Umbilical cord (tissue), 2 donors: ENCODE measurements around the gene SLC15A4. TPM values are rescaled to one million over a fixed set of nuclear protein-coding genes. Genes with fewer than 3 reads are reported as not detected.
"Not testable (repeated sequence)": the region's sequence is repeated elsewhere in the genome, so short reads cannot be mapped to it uniquely, and the experiment has no call there.

Source experiments
- DNase-seq: peaks from one replicate; pipeline ENCODE4 v3.0.0-alpha.2; 2015; ENCODE audit warnings: low spot score
- total RNA-seq: library from RNA; depleted of rRNA; stranded (reverse); fragments of >200 nt; gene quantifications from one replicate; pipeline ENCODE4 v1.2.3, GENCODE V29; 2014; ENCODE audit warnings: low replicate concordance; ENCODE audit not compliant: insufficient read depth

SLC15A4 gene
- total RNA-seq, 1 donor from 2014 or later: 46.0 TPM

GRCh38 chr12:128844031-128844635 is 20.4 kb upstream of the SLC15A4 start:
- no peak for DNase-seq

- DNase-seq: no peak
Observed at GRCh38 chr12:128843538-128843937, 19.8 kb upstream of the SLC15A4 start.

- no peak for DNase-seq
Observed at GRCh38 chr12:128842579-128842978, 18.8 kb upstream of the SLC15A4 start.

GRCh38 chr12:128840862-128841468 is 17.2 kb upstream of the SLC15A4 start:
- no peak for DNase-seq

- not testable (repeated sequence) for DNase-seq
Observed at GRCh38 chr12:128839885-128840284, 16.1 kb upstream of the SLC15A4 start.

- no peak for DNase-seq
Observed at GRCh38 chr12:128833418-128833817, 9.7 kb upstream of the SLC15A4 start.

GRCh38 chr12:128830505-128830893 is 6.7 kb upstream of the SLC15A4 start:
- no peak for DNase-seq

GRCh38 chr12:128829861-128830504 is 6.2 kb upstream of the SLC15A4 start:
- DNase-seq: no peak

- no peak for DNase-seq
Observed at GRCh38 chr12:128827724-128828123, 4.0 kb upstream of the SLC15A4 start.

- DNase-seq: no peak
Observed at GRCh38 chr12:128825835-128826234, 2.1 kb upstream of the SLC15A4 start.

GRCh38 chr12:128823216-128823915 is 392 bp downstream of the SLC15A4 start:
- DNase-seq: no peak

GRCh38 chr12:128820723-128821432 is 2.9 kb downstream of the SLC15A4 start:
- DNase-seq: no peak

- no peak for DNase-seq
Observed at GRCh38 chr12:128820253-128820652, 3.5 kb downstream of the SLC15A4 start.

GRCh38 chr12:128819293-128820144 is 4.2 kb downstream of the SLC15A4 start:
- no peak for DNase-seq

GRCh38 chr12:128818065-128819022 is 5.4 kb downstream of the SLC15A4 start:
- peak; percentile 51 for DNase-seq

- DNase-seq: no peak
Observed at GRCh38 chr12:128817111-128818015, 6.4 kb downstream of the SLC15A4 start.

GRCh38 chr12:128816643-128816920 is 7.2 kb downstream of the SLC15A4 start:
- no peak for DNase-seq

- DNase-seq: no peak
Observed at GRCh38 chr12:128815779-128816642, 7.7 kb downstream of the SLC15A4 start.
